Gastrocnemius medialis (tissue), 4 donors: Measurements from ENCODE around the gene THOP1.

ENCODE experiments used
- POLR2A ChIP-seq, 2 donors: fragments of 450-650 bp; IDR thresholded peaks; one replicate each; pipeline ENCODE4 v1.6.1; 2017; ENCODE audit warnings: antibody characterized with exemption in 2 of 2, mild to moderate bottlenecking in 2 of 2, moderate library complexity in 2 of 2
- TF ChIP-seq, protein P1 (sequence below), 5 experiments: fragments of 450-650 bp in 3 of 5; fragments of 200-600 bp in 2 of 5; sonication (generic) in 2 of 5; IDR thresholded peaks in 4 of 5; conservative IDR thresholded peaks in 1 of 5; 1 replicate in 4 of 5; 2 replicates in 1 of 5; pipeline ENCODE4 v1.5.1; 2016 to 2019; ENCODE audit warnings: antibody characterized with exemption in 5 of 5, mild to moderate bottlenecking in 3 of 5, moderate library complexity in 3 of 5

DNA sequence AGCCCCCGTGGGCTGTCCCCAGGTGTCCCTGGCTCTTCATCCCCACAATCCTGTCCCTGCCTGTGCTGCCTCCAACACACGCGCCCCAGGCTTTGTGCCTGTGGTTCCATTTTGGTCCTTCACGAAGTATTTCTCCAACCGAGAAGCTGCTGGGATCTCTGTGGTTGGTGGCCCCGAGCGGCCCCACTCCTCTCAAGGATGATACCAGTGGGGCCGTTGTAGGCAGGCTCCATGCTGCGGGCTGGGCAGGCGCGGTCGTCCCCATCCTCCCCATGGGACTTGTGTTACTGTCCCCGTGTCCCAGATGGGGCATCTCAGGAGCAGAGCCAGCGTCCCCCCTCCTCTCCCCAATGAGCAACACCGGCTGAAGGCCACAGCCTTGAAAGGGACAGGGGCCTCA lies 30.6 kb downstream of the THOP1 start:
- TF ChIP-seq, protein P1, sequence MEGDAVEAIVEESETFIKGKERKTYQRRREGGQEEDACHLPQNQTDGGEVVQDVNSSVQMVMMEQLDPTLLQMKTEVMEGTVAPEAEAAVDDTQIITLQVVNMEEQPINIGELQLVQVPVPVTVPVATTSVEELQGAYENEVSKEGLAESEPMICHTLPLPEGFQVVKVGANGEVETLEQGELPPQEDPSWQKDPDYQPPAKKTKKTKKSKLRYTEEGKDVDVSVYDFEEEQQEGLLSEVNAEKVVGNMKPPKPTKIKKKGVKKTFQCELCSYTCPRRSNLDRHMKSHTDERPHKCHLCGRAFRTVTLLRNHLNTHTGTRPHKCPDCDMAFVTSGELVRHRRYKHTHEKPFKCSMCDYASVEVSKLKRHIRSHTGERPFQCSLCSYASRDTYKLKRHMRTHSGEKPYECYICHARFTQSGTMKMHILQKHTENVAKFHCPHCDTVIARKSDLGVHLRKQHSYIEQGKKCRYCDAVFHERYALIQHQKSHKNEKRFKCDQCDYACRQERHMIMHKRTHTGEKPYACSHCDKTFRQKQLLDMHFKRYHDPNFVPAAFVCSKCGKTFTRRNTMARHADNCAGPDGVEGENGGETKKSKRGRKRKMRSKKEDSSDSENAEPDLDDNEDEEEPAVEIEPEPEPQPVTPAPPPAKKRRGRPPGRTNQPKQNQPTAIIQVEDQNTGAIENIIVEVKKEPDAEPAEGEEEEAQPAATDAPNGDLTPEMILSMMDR (IDR thresholded peaks at IDR 0.05 in 4 of 5, conservative IDR thresholded peaks at IDR 0.05 in 1 of 5) = no peak
- TF ChIP-seq POLR2A (IDR thresholded peaks at IDR 0.05) = no peak
